Activated T-cell treated with anti-CD3 and anti-CD28 coated beads, Interleukin-2, amount 50 U/mL, for 1 hour (primary cell): ENCODE data around the gene HEATR1.
A peak's percentile ranks its signal among the peaks of the same experiment; 100 is the strongest.
"Not testable (repeated sequence)": the region's sequence is repeated elsewhere in the genome, so short reads cannot be mapped to it uniquely, and the experiment has no call there.

Experiments used
- DNase-seq: peaks from one replicate; pipeline ENCODE4 v3.0.0-alpha.2; 2020

HEATR1 gene, protein sequence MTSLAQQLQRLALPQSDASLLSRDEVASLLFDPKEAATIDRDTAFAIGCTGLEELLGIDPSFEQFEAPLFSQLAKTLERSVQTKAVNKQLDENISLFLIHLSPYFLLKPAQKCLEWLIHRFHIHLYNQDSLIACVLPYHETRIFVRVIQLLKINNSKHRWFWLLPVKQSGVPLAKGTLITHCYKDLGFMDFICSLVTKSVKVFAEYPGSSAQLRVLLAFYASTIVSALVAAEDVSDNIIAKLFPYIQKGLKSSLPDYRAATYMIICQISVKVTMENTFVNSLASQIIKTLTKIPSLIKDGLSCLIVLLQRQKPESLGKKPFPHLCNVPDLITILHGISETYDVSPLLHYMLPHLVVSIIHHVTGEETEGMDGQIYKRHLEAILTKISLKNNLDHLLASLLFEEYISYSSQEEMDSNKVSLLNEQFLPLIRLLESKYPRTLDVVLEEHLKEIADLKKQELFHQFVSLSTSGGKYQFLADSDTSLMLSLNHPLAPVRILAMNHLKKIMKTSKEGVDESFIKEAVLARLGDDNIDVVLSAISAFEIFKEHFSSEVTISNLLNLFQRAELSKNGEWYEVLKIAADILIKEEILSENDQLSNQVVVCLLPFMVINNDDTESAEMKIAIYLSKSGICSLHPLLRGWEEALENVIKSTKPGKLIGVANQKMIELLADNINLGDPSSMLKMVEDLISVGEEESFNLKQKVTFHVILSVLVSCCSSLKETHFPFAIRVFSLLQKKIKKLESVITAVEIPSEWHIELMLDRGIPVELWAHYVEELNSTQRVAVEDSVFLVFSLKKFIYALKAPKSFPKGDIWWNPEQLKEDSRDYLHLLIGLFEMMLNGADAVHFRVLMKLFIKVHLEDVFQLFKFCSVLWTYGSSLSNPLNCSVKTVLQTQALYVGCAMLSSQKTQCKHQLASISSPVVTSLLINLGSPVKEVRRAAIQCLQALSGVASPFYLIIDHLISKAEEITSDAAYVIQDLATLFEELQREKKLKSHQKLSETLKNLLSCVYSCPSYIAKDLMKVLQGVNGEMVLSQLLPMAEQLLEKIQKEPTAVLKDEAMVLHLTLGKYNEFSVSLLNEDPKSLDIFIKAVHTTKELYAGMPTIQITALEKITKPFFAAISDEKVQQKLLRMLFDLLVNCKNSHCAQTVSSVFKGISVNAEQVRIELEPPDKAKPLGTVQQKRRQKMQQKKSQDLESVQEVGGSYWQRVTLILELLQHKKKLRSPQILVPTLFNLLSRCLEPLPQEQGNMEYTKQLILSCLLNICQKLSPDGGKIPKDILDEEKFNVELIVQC (N-terminal part only)

DNA sequence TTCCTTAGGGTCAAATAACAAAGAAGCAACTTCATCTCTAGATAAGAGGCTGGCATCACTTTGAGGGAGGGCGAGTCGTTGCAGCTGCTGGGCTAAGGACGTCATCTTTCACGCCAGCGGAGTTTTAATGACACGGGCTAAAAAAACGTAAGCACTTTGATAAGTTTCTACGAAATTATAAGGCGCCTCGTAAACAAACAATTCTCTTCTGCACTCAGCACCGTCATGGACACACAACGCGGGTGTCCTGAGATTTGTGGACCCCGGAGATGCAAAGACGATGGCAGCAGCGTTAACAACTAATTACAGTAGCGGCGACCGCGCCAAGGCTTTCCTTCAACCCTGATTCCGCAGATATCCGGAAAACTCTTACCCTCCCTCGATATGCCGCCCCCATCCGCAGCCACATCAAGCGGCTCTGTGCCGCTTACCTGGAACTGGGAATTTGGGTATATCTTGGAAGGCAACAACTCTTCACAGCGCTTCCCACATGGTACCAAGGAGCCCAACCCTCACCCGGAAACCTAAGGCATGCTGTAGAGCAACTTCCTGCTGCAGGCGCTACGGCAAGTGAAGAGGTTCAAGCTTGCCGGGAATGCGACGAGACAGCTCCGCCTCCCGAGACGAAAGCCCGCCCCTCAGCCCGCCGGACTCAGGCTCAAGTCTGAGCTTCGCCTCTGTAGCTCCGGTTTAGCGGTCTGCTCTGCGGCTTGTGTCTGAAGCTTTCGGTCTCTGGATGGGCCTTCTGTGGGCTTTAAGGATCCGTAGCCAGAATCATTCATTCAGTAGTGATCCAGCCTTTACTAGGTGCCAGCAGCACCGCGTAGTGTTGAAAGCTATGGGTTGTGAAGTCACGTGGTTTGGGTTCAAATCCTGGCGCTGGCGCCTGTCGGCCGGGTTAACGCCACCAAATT lies at the start of gene HEATR1:
TSS of gene HEATR1 (minus strand) at position 526 of the 914 bp plus-strand sequence. CDS start at position 105, 421 bp downstream.
- peak; percentile 85 for DNase-seq

DNA sequence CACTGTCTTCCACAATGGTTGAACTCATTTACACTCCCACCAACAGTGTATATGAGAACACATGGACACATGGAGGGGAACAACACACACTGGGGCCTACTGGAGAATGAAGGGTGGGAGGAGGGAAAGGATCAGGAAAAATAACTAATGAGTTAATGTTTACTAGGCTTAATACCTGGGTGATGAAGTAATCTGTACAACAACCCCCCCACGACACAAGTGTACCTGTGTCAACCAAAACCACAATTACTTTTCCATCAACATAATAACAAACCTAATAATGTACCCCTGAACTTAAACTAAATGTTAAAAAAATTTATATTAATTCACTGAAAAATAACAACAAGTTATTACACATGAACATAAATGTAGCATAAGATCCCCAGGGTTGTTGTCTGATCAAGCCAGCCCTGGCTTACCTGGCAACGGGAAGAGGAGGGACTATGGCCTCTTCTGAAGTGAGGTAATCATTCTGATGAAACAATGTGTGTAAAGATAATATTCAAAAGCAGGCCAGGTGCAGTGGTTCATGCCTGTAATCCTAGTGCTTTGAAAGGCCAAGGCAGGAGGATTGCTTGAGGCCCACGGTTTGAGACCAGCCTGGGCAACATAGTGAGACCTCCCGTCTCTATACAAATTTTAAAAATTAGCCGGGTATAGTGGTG lies 40.8 kb upstream of the HEATR1 start:
- DNase-seq, result no peak

DNA sequence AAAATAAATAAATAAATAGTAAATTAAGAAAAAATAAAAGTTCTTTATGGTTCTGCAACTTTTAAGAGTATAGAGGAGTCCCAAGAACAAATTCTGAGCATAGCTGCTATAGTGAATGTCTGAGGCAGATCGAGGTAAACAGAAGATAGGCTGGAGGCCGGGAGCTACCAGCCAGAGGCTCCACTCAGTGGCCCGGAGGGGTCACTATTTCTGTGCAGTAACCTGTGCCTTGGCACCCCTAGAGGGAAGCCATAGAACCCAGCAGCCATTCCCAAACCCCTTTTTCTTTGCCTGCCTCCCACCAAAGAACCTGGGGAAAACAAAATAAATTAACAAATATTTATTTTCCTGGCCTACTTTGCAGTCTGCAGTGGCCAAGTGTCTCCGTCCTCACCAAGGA lies 38.4 kb upstream of the HEATR1 start:
- DNase-seq, result no peak

DNA sequence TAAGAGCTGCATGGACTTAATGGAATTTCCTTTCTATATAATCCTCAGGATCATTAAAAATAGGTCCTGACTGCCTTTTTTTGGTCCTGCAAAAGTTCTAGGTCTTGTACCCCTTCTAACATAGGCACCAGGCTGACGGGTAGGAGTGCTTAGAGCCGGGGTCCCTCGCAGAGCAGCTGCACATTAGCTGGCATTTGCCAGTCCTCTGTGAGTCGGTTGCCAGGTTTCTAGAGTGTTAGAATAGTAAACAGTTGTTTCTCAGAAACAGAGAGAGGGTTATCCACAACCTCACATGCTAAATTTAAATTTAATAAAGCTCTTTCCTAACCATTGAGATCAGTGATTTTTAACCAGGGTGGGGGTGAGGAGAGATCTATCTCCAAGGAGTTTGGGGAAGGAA lies 35.4 kb upstream of the HEATR1 start:
- no peak for DNase-seq

DNA sequence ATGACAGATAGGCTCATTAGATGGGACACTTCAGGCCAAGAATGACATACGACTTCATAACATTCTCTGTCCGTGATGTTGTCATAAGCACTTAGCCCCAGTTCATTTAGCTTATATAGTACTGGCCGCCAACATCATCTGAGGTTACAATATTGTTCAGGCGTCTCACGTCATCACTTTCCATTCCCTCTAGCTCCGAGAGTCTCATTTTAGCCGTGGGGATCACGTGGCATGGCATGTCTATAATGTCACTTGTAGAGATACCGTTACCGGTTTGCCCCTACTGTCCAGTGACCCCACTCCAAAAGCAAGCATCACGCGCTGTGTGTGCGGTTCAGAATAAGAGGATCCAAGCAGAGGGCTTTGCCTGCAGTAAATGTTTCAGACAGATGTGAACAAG lies 34.6 kb upstream of the HEATR1 start:
- DNase-seq, result no peak

DNA sequence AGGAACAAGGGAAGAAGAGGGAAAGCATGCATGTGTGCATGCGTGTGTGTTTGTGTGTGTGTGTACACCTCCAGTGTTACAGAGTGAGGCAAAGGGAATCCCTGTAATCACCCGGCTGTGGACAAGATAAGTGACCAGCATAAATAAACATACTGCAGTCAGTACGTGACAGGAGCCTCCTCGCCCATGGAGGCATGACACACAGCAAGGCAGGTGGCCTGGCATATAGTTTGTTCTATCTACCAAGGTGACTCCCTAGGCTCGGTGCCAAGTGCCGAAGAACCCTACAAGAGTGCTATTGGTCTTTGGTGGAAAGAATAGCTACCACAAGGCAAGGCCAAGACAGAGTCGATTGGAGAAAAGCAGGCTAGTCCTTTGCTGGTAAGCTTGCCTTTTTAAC lies 31.7 kb upstream of the HEATR1 start:
- no peak for DNase-seq

DNA sequence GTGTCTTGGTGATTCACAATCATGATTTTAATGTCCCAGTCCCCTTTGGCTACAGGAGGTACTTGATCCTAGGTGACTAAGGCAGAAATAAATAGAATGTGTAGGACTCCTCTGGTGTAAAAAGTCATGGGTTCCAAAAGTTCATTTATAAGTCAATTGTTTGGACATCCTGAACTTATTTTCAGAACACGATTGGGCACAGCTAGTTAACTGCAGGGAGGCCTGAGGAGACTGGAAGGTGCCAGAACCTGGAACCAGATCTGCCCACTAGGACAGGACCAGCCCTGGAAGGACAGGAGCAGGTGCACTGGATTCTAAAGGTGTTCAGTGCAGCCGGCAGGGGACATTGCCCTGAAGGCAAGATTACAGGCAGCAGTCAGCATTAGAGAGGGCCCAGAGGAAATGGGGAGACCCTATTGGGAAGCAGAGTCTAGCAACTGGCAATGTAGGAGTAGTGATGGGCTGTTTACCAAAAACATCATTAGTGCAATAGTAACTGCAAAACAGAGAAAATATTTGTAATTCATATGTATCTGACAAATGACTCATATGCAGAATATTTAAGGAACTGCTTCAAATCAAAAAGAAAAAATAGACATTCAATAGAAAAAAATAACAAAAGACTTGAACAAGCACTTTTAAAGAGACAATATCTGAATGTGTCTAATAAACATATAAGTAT lies 23.6 kb upstream of the HEATR1 start:
- DNase-seq, result no peak

DNA sequence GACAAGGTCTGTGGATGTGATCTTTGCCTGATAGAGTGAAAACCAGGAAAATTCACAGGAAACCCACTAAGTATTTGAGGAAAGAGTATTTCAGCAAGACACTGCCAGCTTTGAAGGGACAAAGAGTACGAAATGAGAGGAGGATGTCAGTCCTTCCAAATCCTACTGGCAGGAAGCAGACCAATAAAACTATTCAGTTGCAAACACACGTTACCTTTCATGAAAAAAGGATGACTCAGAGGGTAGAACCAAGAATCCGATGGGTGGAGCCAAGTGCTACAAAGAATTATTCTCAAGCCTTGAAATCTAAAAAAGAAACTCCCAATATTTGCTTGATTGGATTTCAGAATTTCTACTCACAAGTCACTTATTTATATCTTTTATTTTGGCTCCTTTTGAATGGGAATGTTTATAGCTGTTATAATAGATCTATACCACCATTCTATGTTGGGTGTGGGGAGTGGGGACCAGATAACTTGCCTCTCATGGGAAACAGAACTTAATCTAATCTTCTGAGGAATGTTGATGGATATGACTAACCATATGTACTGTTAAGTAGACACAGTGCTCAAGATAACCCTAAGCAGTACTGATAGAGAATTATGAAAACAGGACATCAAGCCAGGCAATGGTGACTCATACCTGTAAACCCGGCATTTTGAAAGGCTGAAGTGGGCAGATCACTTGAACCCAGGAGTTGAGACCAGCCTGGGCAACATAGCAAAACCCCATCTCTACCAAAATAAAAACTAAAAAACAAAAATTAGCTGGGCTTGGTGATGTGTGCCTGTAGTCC lies 19.3 kb upstream of the HEATR1 start:
- no peak for DNase-seq

DNA sequence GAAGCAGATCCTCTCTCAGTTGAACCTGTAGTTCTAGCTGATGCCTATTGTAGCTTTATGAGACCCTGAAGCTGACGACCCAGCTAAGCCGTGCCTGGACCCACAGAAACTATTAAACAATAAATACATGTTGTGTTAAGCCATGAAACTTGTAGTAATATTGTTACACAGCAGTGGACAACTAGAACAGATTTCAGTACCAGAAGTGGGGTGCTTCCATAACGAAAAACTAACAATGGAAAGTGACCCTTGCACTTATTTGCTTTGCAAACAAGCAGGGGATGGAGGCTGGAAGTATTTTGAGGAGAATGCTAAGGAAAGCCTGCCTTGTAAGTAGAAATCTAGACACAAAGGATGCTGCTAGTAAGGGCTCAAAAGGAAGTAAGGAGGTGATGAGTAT lies 18.1 kb upstream of the HEATR1 start:
- DNase-seq, result no peak

DNA sequence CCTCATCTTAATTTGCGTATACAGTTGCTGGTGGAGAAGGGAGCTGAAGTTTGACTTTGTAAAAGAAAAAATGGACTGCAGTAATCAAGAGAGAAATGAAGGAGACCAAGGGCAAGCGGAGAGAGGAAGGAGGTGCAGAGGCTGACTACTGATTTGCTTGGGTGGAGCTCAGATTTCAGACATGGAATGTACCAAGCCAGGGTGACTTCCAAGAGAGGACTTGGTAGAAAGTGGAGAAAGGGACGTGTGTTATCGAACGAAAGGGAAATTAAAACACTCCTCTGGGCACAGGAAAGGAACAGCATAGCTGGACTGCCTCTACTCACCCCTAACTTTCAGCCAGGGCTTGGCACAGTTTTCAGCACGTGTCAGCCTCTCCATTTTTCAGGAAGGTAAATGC lies 15.1 kb upstream of the HEATR1 start:
- DNase-seq, result no peak

DNA sequence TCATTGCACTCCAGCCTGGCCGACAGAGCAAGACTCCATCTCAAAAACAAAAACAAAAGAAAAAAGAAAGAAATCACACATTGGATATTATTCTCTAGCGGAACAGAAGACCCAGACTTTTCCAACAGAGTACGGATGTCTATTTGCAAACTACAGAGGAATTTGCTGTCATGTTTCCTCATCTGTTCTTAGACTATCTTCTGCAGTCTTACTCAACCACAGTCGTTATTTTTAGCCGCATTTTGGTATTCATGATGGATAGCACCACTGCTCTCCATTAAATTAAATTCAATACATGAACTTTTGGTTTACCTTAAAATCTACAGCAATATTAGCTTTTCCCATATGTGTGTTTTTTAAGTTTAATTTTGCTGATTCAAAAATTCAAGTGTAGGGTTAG lies 14.2 kb upstream of the HEATR1 start:
- DNase-seq, result no peak

DNA sequence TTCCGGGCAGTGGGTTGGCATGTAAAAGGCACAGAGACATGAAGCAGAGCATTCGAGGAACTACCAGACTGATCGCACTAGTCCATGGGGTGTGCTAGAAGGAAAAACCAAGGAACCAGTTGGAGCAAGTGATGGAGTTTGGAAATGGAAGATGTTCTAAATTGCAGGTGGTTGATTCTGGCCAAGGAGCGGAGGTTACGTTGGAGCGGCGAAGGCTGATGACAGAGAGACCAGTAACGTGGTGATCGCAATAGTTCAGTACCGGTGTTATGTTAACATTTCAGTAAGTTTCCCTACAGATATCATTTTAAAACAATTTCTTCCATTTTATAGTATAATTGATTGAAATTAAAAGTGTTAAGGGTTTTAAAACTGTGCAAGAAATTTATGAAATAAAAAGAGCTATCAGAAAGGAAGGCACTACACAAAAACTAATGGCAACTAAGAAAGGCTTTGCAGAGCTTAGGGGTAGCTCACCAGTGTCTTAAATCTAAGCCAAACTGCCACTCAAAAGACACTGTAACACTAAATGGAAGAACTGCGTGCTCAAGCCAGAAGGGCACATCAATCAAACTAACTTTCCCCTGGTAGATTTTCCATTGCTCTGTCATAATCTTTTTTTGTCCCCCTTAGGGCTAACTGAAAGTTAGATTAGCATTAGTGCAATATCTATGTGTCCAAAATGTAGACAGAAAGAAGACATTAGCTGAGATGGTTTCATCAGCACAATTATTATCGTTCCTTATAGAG lies 11.3 kb upstream of the HEATR1 start:
- DNase-seq, result no peak

DNA sequence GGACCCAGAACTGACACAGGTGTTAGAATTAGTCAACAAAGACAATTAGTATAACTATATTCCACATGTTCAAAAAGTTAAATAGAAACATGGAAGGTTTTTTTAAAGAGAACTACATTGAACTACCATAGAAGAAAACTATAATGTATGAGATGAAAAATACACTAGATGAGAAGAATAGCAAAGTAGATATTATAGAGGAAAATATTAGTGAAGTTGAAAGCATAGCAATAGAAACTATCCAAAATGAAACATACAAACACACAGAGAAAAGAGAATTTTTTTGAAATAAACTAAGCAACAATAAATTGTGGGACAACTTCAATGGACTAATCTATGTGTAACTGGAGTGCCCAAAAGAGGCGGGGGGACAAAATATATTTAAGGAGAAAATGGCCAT lies 8.0 kb upstream of the HEATR1 start:
- DNase-seq, result no peak

DNA sequence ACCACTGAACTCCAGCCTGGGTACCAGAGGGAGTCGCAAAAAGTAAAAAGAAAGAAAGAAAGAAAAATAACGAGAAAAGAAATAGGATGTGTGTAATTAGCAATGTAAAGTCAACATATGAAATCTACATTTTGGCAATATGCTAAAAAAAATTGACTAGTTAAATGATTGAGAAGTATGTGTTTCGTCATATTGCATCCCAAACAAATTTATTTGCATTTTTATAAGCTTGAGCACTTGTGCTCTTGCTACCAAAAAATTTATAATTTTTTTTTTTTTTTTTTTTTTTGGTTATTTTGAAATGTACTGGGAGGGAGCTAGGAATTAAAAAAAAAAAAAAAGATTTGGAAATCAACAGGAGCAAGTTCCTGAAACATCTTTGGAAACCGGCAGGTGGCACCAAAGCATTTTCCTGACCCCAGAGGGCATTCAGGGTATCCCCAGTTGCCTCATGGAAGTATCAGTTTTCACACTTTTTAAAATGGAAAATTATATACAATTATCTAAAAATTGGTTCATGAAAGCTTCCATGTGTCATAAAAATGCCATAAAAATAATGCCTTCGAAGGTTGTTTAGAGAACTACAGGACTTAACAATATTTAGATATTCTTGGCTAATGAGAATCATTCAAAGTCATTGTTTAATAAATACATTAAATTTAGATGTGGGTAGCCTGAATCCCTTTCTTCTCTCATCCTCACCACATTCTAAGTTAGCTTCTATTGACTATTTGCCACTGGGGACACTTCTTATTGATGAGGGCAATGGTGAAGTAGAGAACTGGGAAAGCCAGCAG lies 4.8 kb upstream of the HEATR1 start:
- DNase-seq, result no peak

DNA sequence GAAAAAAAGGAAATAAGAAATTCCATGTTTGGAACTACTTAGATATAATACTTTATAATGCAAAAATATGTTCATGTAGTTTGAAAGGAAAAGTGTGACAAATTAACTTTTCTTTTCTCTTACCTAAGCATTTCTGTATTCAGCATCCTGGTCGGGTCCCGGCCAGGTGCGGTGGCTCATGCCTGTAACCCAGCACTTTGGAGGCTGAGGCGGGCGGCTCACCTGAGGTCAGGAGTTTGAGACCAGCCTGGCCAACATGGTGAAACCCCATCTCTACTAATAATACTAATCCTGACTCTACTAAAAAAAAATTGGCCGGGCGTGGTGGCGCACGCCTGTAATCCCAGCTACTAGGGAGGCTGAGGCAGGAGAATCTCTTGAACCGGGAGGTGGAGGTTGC lies 3.3 kb upstream of the HEATR1 start:
- not testable (repeated sequence) for DNase-seq

DNA sequence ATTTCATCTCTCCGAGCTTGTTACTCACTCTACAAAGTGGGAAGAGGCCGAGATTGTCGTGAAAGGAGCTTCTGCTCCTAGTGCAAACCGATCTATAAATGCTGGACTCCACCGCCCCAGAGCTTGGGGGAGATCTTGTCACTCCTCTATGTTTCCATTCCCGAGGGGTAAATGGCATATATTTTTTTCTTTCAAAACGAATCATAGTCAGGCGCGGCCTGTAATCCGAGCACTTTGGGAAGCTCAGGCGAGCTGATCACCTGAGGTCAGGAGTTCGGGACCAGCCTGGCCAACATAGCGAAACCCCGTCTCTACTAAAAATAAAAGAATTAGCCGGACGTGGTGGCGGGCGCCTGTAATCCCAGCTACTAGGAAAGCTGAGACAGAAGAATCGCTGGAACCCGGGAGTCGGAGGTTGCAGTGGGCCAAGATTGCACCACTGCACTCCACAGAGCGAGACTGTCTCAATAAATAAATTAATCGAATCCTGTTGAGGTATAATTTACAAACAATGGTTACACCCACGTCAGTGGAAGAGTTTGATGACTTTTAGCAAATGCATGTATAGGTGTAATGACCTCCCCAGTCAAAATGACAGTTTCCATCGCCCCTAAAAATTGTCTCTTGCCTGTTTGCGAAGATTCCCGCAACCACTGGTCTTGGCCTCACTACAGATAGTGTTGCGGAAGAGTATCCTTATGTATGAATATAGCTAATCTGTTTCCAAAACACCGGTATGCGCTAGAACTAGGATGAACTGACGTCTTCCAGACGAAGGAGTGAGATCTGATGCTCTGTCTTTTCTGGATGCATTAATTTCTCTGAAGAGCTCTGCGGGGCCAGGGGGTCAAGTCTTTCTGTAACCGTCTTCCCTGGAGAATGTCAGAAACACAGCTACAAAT lies 840 bp upstream of the HEATR1 start:
- DNase-seq, result no peak

DNA sequence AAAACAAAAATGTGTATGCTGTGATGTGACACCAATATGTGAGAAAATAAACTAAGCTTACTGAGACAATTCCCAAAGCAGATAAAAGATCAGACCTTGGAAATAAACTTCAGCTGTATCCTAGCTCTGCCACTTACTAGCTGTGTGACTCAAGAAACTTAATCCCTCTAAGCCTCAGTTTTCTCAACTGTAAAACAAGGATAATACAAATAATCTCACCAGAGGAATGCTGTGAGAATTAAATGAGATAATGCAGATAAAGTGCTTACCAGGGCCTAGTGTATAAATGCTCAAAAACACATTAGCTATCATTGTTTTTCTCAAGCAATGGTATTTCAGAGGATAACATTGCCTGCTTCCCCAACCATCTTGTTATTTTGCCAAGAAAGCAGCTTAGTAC lies 2.1 kb downstream of the HEATR1 start:
- no peak for DNase-seq
